ENCODE measurements around the gene CCNI2. TPM values are rescaled to one million over a fixed set of nuclear protein-coding genes. Genes with fewer than 3 reads are reported as not detected.
A peak's percentile ranks its signal among the peaks of the same experiment; 100 is the strongest.

The CCNI2 gene
- total RNA-seq, 2 experiments from 2014 or later: 8.9 to 12.4 TPM

DNA sequence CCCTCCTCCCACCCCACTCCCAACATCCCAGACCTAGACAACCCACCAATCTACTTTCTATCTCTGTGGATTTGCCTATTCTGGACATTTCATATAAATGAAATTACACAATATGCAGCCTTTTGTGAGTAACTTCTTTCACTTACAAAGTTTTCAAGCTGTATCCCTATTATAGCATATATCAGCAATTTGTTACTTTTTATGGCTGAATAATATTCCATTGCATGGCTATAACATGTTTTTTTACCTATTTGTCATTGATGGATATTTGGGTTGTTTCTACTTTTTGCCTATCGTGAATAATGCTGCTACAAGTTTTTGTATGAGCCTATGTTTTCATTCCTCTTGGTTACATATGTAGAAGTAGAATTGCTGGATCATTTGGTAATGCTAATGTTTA lies 8.0 kb upstream of the CCNI2 start:
- POLR2A ChIA-PET: no interaction called here
- Mint-ChIP-seq H3K4me3 (no peak overlapping the region), H3K9me3 (no peaks in the 10 kb centered on the region), H3K36me3 (peaks cover under 1% of the 10 kb centered on the region), H3K27ac (no peak overlapping the region), H3K27me3 (peaks cover 15% of the 10 kb centered on the region), H3K4me1 (peaks cover 31% of the 10 kb centered on the region)
- no peak for ATAC-seq (ENCODE audit: low read depth)
- DNase-seq: no peak

DNA sequence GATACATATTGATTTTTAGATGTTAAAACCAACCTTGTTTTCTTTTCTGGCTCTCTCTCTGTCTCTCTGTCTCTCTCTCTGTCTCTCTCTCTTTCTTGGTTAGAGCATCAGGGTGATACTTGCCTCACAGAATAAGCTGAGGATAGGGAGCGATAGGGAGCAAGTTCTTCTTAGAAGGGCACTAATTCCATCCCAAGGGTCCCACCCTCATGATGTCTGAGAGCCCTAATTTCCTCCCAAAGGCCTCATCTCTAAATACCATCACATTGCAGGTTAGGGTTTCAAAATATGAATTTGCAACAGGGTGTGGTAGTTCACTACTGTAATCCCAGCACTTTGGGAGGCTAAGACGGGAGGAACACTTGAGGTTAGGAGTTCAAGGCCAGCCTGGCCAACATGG lies 5.1 kb upstream of the CCNI2 start:
- peaks cover 17% of the 10 kb centered on the region for H3K4me1 Mint-ChIP-seq
- no peak overlapping the region for H3K4me3 Mint-ChIP-seq
- no peaks in the 10 kb centered on the region for H3K36me3 Mint-ChIP-seq
- POLR2A ChIA-PET: no interaction called here
- no peaks in the 10 kb centered on the region for H3K9me3 Mint-ChIP-seq
- no peak overlapping the region for H3K27ac Mint-ChIP-seq
- H3K27me3 Mint-ChIP-seq: peaks cover 26% of the 10 kb centered on the region
- DNase-seq (no peak), ATAC-seq (ENCODE audit: low read depth) (no peak)

DNA sequence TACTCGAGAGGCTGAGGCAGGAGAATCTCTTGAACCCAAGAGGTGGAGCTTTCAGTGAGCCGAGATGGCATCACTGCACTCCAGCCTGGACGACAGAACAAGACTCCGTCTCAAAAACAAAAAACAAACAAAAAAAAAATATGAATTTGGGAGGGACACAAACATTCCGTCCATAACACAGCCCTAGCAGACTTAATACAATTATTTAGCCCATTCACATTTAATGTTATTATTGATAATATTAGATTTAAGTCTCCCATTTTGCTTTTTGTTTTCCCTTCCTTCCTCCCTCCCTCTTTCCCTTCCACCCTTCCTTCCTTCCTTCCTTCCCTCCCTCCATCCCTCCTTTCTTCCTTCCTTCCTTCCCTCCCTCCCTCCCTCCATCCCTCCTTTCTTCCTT lies 4.6 kb upstream of the CCNI2 start:
- no peaks in the 10 kb centered on the region for H3K36me3 Mint-ChIP-seq
- H3K4me3 Mint-ChIP-seq: no peak overlapping the region
- no peak overlapping the region for H3K27ac Mint-ChIP-seq
- ATAC-seq (ENCODE audit: low read depth): no peak
- POLR2A ChIA-PET: no interaction called here
- H3K27me3 Mint-ChIP-seq: peaks cover 26% of the 10 kb centered on the region
- H3K9me3 Mint-ChIP-seq: no peaks in the 10 kb centered on the region
- DNase-seq: no peak
- peaks cover 15% of the 10 kb centered on the region for H3K4me1 Mint-ChIP-seq

GRCh38 chr5:132744659-132745058 lies 2.6 kb upstream of the CCNI2 start:
- POLR2A ChIA-PET: no interaction called here
- ATAC-seq (ENCODE audit: low read depth) (no peak), DNase-seq (no peak)
- H3K4me3 Mint-ChIP-seq: no peak overlapping the region
- peaks cover 26% of the 10 kb centered on the region for H3K27me3 Mint-ChIP-seq
- H3K9me3 Mint-ChIP-seq: no peaks in the 10 kb centered on the region
- no peak overlapping the region for H3K27ac Mint-ChIP-seq
- H3K36me3 Mint-ChIP-seq: no peaks in the 10 kb centered on the region
- peaks cover 13% of the 10 kb centered on the region for H3K4me1 Mint-ChIP-seq

DNA sequence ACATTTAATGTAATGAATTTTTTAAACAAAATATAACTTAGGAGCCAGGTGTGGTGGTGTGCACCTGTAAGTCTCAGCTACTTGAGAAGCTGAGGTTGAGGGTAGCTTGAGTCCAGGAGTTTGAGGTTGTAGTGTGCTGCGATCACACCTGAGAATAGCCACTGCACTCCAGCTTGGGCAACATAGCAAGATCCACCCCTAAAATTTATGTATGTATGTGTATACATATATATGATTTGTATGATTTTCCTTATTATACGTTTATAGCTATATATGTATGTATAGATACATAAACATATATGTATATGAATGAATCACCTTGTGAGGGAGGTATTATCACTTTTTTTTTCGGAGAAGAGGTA lies 653 bp upstream of the CCNI2 start:
- H3K27me3 Mint-ChIP-seq: peaks cover 22% of the 10 kb centered on the region
- POLR2A ChIA-PET: interaction anchor here (0.6 to 2.8 kb wide), 6 partner anchors 9 to 210 kb away, joined by 3 to 22 read pairs (median 3); partner anchors contain the start of gene KIF3A
- peaks cover 10% of the 10 kb centered on the region for H3K36me3 Mint-ChIP-seq
- peaks cover 30% of the 10 kb centered on the region for H3K4me1 Mint-ChIP-seq
- ATAC-seq (ENCODE audit: low read depth): no peak
- no peaks in the 10 kb centered on the region for H3K9me3 Mint-ChIP-seq
- no peak for DNase-seq
- H3K4me3 Mint-ChIP-seq: peak overlapping the region; percentile 79
- peak overlapping the region; percentile 77 for H3K27ac Mint-ChIP-seq

GRCh38 chr5:132747616-132748440 lies 602 bp downstream of the CCNI2 start:
- peak overlapping the region; percentile 64 for H3K4me3 Mint-ChIP-seq
- ATAC-seq (ENCODE audit: low read depth) (peak; percentile 48), DNase-seq (peak; percentile 75)
- peaks cover 19% of the 10 kb centered on the region for H3K36me3 Mint-ChIP-seq
- POLR2A ChIA-PET: interaction anchor here (0.5 to 2.8 kb wide), 10 partner anchors 10 to 251 kb away, joined by 3 to 22 read pairs (median 4); partner anchors contain the start of gene KIF3A
- H3K4me1 Mint-ChIP-seq: peaks cover 36% of the 10 kb centered on the region
- H3K27ac Mint-ChIP-seq: no peak overlapping the region
- H3K9me3 Mint-ChIP-seq: no peaks in the 10 kb centered on the region
- H3K27me3 Mint-ChIP-seq: peaks cover 16% of the 10 kb centered on the region

DNA sequence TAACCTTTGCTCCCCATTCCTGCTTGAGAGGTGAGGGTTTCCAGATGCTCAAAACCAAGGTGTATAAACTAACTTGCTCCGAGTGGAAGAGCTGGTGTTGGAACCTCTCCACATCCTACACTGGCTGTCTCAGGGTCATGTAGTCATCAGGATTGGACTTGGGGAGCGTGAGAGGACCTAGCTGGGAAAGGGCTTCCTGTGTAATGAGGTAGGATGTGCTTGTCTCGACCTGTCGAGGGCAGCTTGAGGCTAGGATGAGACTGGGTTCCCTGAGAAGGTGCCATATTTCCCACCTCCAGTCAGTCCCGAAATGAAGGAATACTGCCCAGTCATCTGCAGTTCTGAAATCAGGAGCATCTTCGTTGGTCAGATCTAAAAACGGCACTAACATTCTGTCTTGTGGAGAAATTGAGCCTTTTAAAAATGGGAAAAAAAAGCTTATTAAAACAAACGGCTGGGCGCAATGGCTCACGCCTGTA lies 1.3 kb downstream of the CCNI2 start:
- H3K36me3 Mint-ChIP-seq: peaks cover 23% of the 10 kb centered on the region
- POLR2A ChIA-PET: interaction anchor here (2.8 kb wide), 1 partner anchor 11 kb away, joined by 22 read pairs; the partner anchor contains the start of gene KIF3A
- no peak for DNase-seq
- peak overlapping the region; percentile 16 for H3K27ac Mint-ChIP-seq
- H3K4me3 Mint-ChIP-seq: peak overlapping the region; percentile 64
- no peak for ATAC-seq (ENCODE audit: low read depth)
- H3K4me1 Mint-ChIP-seq: peaks cover 41% of the 10 kb centered on the region
- peaks cover 11% of the 10 kb centered on the region for H3K27me3 Mint-ChIP-seq
- no peaks in the 10 kb centered on the region for H3K9me3 Mint-ChIP-seq

DNA sequence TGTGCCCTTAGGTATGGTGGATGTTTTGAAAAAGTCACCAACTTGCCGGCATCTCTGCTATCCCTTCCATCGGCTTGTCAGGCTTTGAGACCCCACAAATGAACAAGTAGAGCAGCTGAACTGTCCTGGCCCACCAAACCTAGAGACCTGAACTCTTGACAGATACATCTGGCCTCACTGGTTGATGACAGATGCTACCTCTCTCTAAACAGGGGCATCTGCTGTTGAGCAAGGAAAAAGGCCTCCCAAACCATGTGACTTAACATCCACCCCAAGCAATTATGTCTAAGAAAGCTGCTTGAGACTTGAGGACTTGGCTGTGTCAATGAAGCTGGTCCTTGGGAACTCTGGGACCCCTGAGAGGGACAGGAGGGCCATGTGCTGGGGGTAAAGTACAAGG lies 2.3 kb downstream of the CCNI2 start:
- H3K9me3 Mint-ChIP-seq: no peaks in the 10 kb centered on the region
- POLR2A ChIA-PET: no interaction called here
- H3K36me3 Mint-ChIP-seq: peaks cover 27% of the 10 kb centered on the region
- ATAC-seq (ENCODE audit: low read depth) (no peak), DNase-seq (no peak)
- H3K27me3 Mint-ChIP-seq: peaks cover 11% of the 10 kb centered on the region
- H3K4me3 Mint-ChIP-seq: no peak overlapping the region
- H3K27ac Mint-ChIP-seq: no peak overlapping the region
- H3K4me1 Mint-ChIP-seq: peaks cover 44% of the 10 kb centered on the region

GRCh38 chr5:132750471-132751230 lies 3.4 kb downstream of the CCNI2 start:
- ATAC-seq (ENCODE audit: low read depth): no peak
- Mint-ChIP-seq H3K4me3 (no peak overlapping the region), H3K36me3 (peaks cover 27% of the 10 kb centered on the region), H3K4me1 (peaks cover 51% of the 10 kb centered on the region), H3K9me3 (no peaks in the 10 kb centered on the region), H3K27me3 (peaks cover 4% of the 10 kb centered on the region), H3K27ac (no peak overlapping the region)
- DNase-seq: no peak
- POLR2A ChIA-PET: interaction anchor here (0.6 to 0.9 kb wide), 2 partner anchors 50 to 63 kb away, joined by 3 to 4 read pairs; partner anchors contain the start of gene SOWAHA

- no peak for ATAC-seq (ENCODE audit: low read depth)
- H3K27ac Mint-ChIP-seq: no peak overlapping the region
- H3K27me3 Mint-ChIP-seq: no peaks in the 10 kb centered on the region
- POLR2A ChIA-PET: interaction anchor here (1.0 kb wide), 1 partner anchor 15 kb away, joined by 3 read pairs; no protein-coding TSS in a partner anchor
- H3K36me3 Mint-ChIP-seq: peaks cover 27% of the 10 kb centered on the region
- H3K4me3 Mint-ChIP-seq: no peak overlapping the region
- H3K9me3 Mint-ChIP-seq: no peaks in the 10 kb centered on the region
- H3K4me1 Mint-ChIP-seq: peaks cover 46% of the 10 kb centered on the region
- DNase-seq: no peak
Observed at GRCh38 chr5:132751444-132751843, 4.2 kb downstream of the CCNI2 start.

- H3K4me1 Mint-ChIP-seq: peaks cover 46% of the 10 kb centered on the region
- H3K4me3 Mint-ChIP-seq: no peak overlapping the region
- no peak overlapping the region for H3K27ac Mint-ChIP-seq
- no peaks in the 10 kb centered on the region for H3K9me3 Mint-ChIP-seq
- DNase-seq (no peak), ATAC-seq (ENCODE audit: low read depth) (no peak)
- peaks cover 27% of the 10 kb centered on the region for H3K36me3 Mint-ChIP-seq
- H3K27me3 Mint-ChIP-seq: no peaks in the 10 kb centered on the region
- POLR2A ChIA-PET: interaction anchor here (1.0 kb wide), 1 partner anchor 16 kb away, joined by 3 read pairs; no protein-coding TSS in a partner anchor
Observed at GRCh38 chr5:132751971-132752580, 4.8 kb downstream of the CCNI2 start.

GRCh38 chr5:132752581-132753125 lies 5.4 kb downstream of the CCNI2 start:
- Mint-ChIP-seq H3K4me3 (no peak overlapping the region), H3K27ac (no peak overlapping the region), H3K27me3 (no peaks in the 10 kb centered on the region), H3K4me1 (peaks cover 46% of the 10 kb centered on the region), H3K9me3 (no peaks in the 10 kb centered on the region), H3K36me3 (peaks cover 27% of the 10 kb centered on the region)
- ATAC-seq (ENCODE audit: low read depth): no peak
- no peak for DNase-seq
- POLR2A ChIA-PET: interaction anchor here (1.0 to 1.3 kb wide), 2 partner anchors 16 to 67 kb away, joined by 3 to 9 read pairs; no protein-coding TSS in a partner anchor

Data from activated naive CD8-positive, alpha-beta T cell treated with anti-CD3 and anti-CD28 coated beads, Interleukin-2, amount 10 ng/mL, durations not matched to agents 7 days and 5 days (primary cell).